ENCODE data around the gene SATB1.

DNA sequence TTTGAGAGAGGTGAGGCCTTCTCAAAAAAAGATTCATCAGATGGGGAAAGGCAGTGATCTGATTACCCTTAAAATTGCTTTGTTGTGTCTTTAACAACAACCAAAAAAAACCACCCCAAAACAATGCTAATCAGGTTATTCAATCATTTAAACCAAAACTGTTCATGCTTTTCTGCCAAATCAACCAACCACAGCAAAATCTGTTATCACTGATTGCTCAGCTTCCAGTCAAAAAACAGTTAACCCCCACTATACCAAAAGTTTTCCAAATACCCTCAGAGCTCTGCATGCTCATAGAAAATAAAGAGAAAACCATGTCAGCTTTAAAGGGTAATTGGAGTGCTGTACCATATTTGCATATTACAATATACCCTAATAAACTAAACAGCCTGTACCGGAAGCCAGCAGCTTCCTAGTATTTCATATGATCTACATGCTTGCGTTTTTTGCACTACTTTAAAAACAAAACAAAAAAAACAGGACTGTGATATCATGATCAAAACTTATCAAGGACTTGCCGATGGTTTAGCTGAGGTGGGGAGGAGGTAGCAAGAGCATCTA is 22.8 kb downstream of the SATB1 start:
- TF ChIP-seq POLR2A (IDR thresholded peaks at IDR 0.05) = no peak
- TF ChIP-seq, protein P1, sequence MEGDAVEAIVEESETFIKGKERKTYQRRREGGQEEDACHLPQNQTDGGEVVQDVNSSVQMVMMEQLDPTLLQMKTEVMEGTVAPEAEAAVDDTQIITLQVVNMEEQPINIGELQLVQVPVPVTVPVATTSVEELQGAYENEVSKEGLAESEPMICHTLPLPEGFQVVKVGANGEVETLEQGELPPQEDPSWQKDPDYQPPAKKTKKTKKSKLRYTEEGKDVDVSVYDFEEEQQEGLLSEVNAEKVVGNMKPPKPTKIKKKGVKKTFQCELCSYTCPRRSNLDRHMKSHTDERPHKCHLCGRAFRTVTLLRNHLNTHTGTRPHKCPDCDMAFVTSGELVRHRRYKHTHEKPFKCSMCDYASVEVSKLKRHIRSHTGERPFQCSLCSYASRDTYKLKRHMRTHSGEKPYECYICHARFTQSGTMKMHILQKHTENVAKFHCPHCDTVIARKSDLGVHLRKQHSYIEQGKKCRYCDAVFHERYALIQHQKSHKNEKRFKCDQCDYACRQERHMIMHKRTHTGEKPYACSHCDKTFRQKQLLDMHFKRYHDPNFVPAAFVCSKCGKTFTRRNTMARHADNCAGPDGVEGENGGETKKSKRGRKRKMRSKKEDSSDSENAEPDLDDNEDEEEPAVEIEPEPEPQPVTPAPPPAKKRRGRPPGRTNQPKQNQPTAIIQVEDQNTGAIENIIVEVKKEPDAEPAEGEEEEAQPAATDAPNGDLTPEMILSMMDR (IDR thresholded peaks at IDR 0.05) = no peak
- no peak for TF ChIP-seq EP300 (IDR thresholded peaks at IDR 0.05)
- no peak for TF ChIP-seq POLR2AphosphoS5 (IDR thresholded peaks at IDR 0.05)
